Fibroblast of peridontal ligament (primary cell): ENCODE results near the gene ATXN7L2.

Source experiments
- DNase-seq: peaks from one replicate; pipeline ENCODE4 v3.0.0-alpha.2; 2010; ENCODE audit errors: extremely low read depth

The ATXN7L2 gene

GRCh38 chr1:109476825-109477224 is 6.9 kb upstream of the ATXN7L2 start:
- DNase-seq = no peak

GRCh38 chr1:109477821-109478220 is 5.9 kb upstream of the ATXN7L2 start:
- no peak for DNase-seq

GRCh38 chr1:109478806-109479205 is 4.9 kb upstream of the ATXN7L2 start:
- DNase-seq = no peak

- DNase-seq = no peak
These were observed 4.4 kb upstream of the ATXN7L2 start for GRCh38 chr1:109479311-109479710.

- no peak for DNase-seq
These were observed 3.8 kb upstream of the ATXN7L2 start for GRCh38 chr1:109479901-109480300.

GRCh38 chr1:109481646-109482045 is 2.1 kb upstream of the ATXN7L2 start:
- no peak for DNase-seq

GRCh38 chr1:109482242-109482641 is 1.5 kb upstream of the ATXN7L2 start:
- DNase-seq = no peak

- DNase-seq = no peak
These were observed 674 bp upstream of the ATXN7L2 start for GRCh38 chr1:109482791-109483671.

- no peak for DNase-seq
These were observed 842 bp downstream of the ATXN7L2 start for GRCh38 chr1:109484519-109484975.

- DNase-seq = no peak
These were observed 1.3 kb downstream of the ATXN7L2 start for GRCh38 chr1:109485001-109485400.

GRCh38 chr1:109487261-109487660 is 3.6 kb downstream of the ATXN7L2 start:
- no peak for DNase-seq

- DNase-seq = no peak
These were observed 4.5 kb downstream of the ATXN7L2 start for GRCh38 chr1:109488201-109488600.

- DNase-seq = no peak
These were observed 5.0 kb downstream of the ATXN7L2 start for GRCh38 chr1:109488696-109489095.

GRCh38 chr1:109490029-109490933 is 6.6 kb downstream of the ATXN7L2 start:
- peak; percentile 71 for DNase-seq

- DNase-seq = no peak
These were observed 7.2 kb downstream of the ATXN7L2 start for GRCh38 chr1:109490934-109491302.

- DNase-seq = no peak
These were observed 7.7 kb downstream of the ATXN7L2 start for GRCh38 chr1:109491372-109491771.

- no peak for DNase-seq
These were observed 9.1 kb downstream of the ATXN7L2 start for GRCh38 chr1:109492779-109493178.

- peak; percentile 7 for DNase-seq
These were observed 9.5 kb downstream of the ATXN7L2 start for GRCh38 chr1:109493227-109493626.

GRCh38 chr1:109493805-109494539 is 10.3 kb downstream of the ATXN7L2 start, which contains the start of gene CYB561D1:
Gene CYB561D1 (plus strand): TSS chr1:109494094. CDS start chr1:109494140, 46 bp downstream.
- peak; percentile 70 for DNase-seq

GRCh38 chr1:109495738-109496137 is 12.0 kb downstream of the ATXN7L2 start:
- no peak for DNase-seq

- no peak for DNase-seq
These were observed 13.9 kb downstream of the ATXN7L2 start for GRCh38 chr1:109497449-109498160.
